Glutamatergic neuron (in vitro differentiated cells): ENCODE measurements around the gene LONRF2. TPM values are rescaled to one million over a fixed set of nuclear protein-coding genes. Genes with fewer than 3 reads are reported as not detected.

Source experiments
- DNase-seq: peaks from one replicate; pipeline ENCODE4 v3.0.0; 2022
- H3K27ac Mint-ChIP-seq: one replicate; pipeline ENCODE4 v1.8.0; 2020; ENCODE audit warnings: mild to moderate bottlenecking, mixed read lengths, inconsistent platforms; ENCODE audit not compliant: unreplicated experiment
- H3K27me3 Mint-ChIP-seq: one replicate; pipeline ENCODE4 v1.8.0; 2020; ENCODE audit warnings: mild to moderate bottlenecking, moderate library complexity, mixed read lengths, inconsistent platforms; ENCODE audit not compliant: unreplicated experiment
- H3K36me3 Mint-ChIP-seq: one replicate; pipeline ENCODE4 v1.8.0; 2020; ENCODE audit warnings: mild to moderate bottlenecking, mixed read lengths, inconsistent platforms; ENCODE audit not compliant: unreplicated experiment
- H3K4me1 Mint-ChIP-seq: one replicate; pipeline ENCODE4 v1.8.0; 2020; ENCODE audit warnings: mild to moderate bottlenecking, low read depth, mixed read lengths, inconsistent platforms; ENCODE audit not compliant: unreplicated experiment
- H3K4me3 Mint-ChIP-seq: one replicate; pipeline ENCODE4 v1.8.0; 2020; ENCODE audit warnings: mild to moderate bottlenecking, mixed read lengths, inconsistent platforms; ENCODE audit not compliant: unreplicated experiment
- H3K9me3 Mint-ChIP-seq: one replicate; pipeline ENCODE4 v1.8.0; 2020; ENCODE audit warnings: mild to moderate bottlenecking, moderate library complexity, mixed read lengths, inconsistent platforms; ENCODE audit not compliant: unreplicated experiment
- total RNA-seq: library from RNA; stranded (reverse); fragmentation: NEBNext Ultra II Directional; extraction: Animal tissue kit (Norgen Biotek cat#: 25700); gene quantifications from one replicate; pipeline ENCODE4 v1.2.1, GENCODE V29; 2021; ENCODE audit not compliant: unreplicated experiment
- TF ChIP-seq, protein P1 (sequence below): fragments of 200-600 bp; sonication (generic); IDR thresholded peaks from one replicate; pipeline ENCODE4 v1.5.0; 2021; ENCODE audit not compliant: partially characterized antibody, unreplicated experiment

LONRF2 gene
- total RNA-seq, 1 donor from 2014 or later: 1.3 TPM

DNA sequence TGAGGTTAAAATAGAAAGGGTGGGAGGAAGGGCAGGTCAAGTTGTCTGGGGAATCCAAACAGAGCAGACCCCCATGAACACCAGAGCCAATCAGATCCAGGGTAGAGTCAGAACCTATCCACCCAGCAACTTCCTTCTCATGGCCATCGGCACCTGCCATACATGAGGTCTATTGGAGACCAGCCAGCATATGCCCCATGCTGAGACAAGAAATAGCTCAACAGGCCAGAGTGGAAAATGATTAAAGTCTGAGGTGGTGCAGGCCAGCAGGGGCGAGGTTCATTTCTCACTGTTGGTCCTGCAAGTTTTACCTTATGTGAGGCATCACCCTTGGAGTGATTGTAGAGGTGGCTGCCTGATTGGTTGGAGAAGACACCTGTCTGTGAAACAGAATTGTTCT, 89.2 kb downstream of the LONRF2 start:
- TF ChIP-seq, protein P1, sequence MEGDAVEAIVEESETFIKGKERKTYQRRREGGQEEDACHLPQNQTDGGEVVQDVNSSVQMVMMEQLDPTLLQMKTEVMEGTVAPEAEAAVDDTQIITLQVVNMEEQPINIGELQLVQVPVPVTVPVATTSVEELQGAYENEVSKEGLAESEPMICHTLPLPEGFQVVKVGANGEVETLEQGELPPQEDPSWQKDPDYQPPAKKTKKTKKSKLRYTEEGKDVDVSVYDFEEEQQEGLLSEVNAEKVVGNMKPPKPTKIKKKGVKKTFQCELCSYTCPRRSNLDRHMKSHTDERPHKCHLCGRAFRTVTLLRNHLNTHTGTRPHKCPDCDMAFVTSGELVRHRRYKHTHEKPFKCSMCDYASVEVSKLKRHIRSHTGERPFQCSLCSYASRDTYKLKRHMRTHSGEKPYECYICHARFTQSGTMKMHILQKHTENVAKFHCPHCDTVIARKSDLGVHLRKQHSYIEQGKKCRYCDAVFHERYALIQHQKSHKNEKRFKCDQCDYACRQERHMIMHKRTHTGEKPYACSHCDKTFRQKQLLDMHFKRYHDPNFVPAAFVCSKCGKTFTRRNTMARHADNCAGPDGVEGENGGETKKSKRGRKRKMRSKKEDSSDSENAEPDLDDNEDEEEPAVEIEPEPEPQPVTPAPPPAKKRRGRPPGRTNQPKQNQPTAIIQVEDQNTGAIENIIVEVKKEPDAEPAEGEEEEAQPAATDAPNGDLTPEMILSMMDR: no peak
- Mint-ChIP-seq H3K4me1 (peaks cover 15% of the 10 kb centered on the region), H3K27ac (no peak overlapping the region), H3K4me3 (no peak overlapping the region), H3K36me3 (no peaks in the 10 kb centered on the region), H3K27me3 (peaks cover 6% of the 10 kb centered on the region), H3K9me3 (peaks cover 6% of the 10 kb centered on the region)
- no peak for DNase-seq

DNA sequence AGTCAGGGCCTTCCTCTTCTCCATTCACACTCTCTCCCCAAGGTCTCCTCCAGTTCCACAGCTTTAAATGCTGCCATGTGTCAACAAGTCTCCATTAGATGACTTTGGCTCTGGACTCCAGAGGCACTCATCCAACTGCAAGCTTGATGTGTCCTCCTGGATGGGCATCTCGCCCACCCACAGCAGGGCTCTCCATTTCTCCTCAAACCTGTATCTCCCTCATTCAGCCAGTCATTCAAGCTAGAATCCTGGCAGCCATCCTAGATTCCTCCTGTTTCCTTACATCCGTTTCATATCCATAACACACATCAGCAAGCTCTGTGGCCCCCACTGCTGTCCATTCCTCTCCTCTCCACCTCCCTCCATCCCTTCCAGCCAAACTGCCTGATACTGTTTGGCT, 91.5 kb downstream of the LONRF2 start:
- peaks cover 6% of the 10 kb centered on the region for H3K27me3 Mint-ChIP-seq
- no peak overlapping the region for H3K27ac Mint-ChIP-seq
- H3K4me1 Mint-ChIP-seq: peaks cover 5% of the 10 kb centered on the region
- DNase-seq: no peak
- no peak overlapping the region for H3K4me3 Mint-ChIP-seq
- TF ChIP-seq, protein P1: no peak
- no peaks in the 10 kb centered on the region for H3K36me3 Mint-ChIP-seq
- H3K9me3 Mint-ChIP-seq: peaks cover 6% of the 10 kb centered on the region

DNA sequence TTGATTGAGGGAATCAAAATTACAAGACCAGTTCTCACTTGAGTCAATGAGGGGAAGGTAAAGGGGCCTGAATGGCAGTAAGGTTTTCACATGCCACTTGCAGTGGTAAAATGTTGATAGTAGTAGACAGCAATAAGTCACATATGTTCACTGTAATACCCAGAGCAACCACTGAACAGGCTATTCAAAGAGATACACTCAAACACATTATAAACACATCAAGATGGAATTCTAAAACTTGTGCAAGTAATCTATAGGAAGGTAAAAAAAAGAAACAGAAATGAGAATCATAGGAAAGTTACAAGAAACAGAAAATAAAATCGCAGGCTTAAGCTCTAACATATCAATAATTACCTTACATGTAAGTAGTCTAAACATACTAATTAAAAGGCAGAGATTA, 93.3 kb downstream of the LONRF2 start:
- Mint-ChIP-seq H3K36me3 (peaks cover 3% of the 10 kb centered on the region), H3K4me1 (no peaks in the 10 kb centered on the region), H3K27me3 (peaks cover 6% of the 10 kb centered on the region), H3K9me3 (peaks cover 6% of the 10 kb centered on the region), H3K4me3 (no peak overlapping the region), H3K27ac (no peak overlapping the region)
- DNase-seq: no peak
- TF ChIP-seq, protein P1: peak; percentile 41

DNA sequence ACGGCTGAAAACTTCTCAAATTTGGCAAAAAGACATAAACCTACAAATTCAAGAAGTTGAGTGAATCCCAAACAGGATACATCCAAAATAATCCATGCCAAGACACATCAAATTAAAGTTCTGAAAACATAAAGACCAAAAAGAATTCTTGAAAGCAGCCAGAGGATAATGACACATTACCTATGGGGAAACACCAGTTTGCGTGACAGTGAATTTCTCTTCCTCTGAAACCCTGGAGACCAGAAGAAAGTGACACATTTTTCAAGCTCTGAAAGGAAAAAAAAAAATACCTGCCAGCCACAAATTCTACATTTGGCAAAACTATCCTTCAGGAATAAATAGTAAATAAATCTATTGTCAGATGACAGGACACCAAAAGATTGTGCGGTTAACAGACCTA, 93.9 kb downstream of the LONRF2 start:
- Mint-ChIP-seq H3K27ac (no peak overlapping the region), H3K4me1 (no peaks in the 10 kb centered on the region), H3K36me3 (peaks cover 9% of the 10 kb centered on the region), H3K9me3 (peaks cover 6% of the 10 kb centered on the region), H3K27me3 (peaks cover 6% of the 10 kb centered on the region), H3K4me3 (no peak overlapping the region)
- DNase-seq: no peak
- TF ChIP-seq, protein P1: no peak

DNA sequence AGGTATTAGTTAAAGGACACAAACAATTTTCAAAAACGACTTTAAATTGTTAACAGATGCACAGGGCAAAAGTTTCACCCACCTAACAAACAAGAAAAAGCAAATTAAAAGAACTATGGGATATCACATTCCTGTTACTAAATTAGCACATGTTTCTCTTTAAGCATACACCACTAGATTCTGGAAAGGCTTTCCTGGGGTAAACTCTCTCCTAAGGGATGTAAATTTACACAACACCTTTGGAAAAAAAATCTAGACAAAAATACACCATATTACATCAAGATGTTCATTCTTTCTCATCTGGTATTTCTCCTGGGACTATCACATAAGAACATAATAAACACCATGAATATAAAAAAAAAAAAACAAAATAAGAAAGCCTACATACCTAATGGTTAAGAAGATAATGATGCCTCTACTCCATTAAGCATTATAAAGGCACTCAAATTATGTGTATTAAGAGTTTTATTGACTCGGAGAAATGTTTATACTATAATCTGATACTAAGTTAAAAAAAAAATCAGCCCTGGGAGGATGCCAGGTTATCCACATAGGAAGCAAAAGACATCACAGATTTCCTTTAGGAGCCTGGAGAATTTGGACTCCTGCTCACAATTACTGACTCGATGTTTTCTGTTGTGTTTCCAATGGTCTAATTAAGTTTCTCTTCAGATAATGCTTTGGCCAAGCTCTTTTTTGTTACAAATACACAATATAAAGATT, 97.2 kb downstream of the LONRF2 start:
- Mint-ChIP-seq H3K36me3 (peaks cover 14% of the 10 kb centered on the region), H3K27ac (no peak overlapping the region), H3K9me3 (peaks cover 6% of the 10 kb centered on the region), H3K4me3 (no peak overlapping the region), H3K27me3 (peaks cover 4% of the 10 kb centered on the region), H3K4me1 (no peaks in the 10 kb centered on the region)
- TF ChIP-seq, protein P1: no peak
- DNase-seq: no peak
